Sigmoid colon (tissue), 7 donors: ENCODE results near the gene NME3. TPM values are rescaled to one million over a fixed set of nuclear protein-coding genes. Genes with fewer than 3 reads are reported as not detected.

Experiments used
- DNase-seq: peaks from one replicate; pipeline ENCODE4 v3.0.0-alpha.2; 2019
- H3K27ac ChIP-seq, 4 donors: fragments of 200-600 bp; sonication (generic); one replicate each; pipeline ENCODE4 v1.5.1; 2016 to 2019; ENCODE audit warnings: mild to moderate bottlenecking in 1 of 4
- H3K27me3 ChIP-seq, 3 donors: fragments of 200-600 bp; sonication (generic); one replicate each; pipeline ENCODE4 v1.5.1; 2019; ENCODE audit warnings: mild to moderate bottlenecking in 1 of 3
- H3K36me3 ChIP-seq, 4 donors: fragments of 200-600 bp; sonication (generic); one replicate each; pipeline ENCODE4 v1.5.1; 2016 to 2019
- H3K4me1 ChIP-seq, 4 donors: fragments of 200-600 bp; sonication (generic); one replicate each; pipeline ENCODE4 v1.5.1; 2017 to 2019
- H3K4me3 ChIP-seq, 4 donors: fragments of 200-600 bp; sonication (generic); one replicate each; pipeline ENCODE4 v1.5.1; 2017 to 2019; ENCODE audit warnings: mild to moderate bottlenecking in 2 of 4, moderate library complexity in 1 of 4
- H3K9me3 ChIP-seq, 4 donors: fragments of 200-600 bp in 3 of 4; sonication (generic) in 3 of 4; one replicate each; pipeline versions ENCODE4 v1.5.1 to v1.6.1; 2013 to 2019
- EP300 ChIP-seq, 4 donors: sonication (generic); formaldehyde crosslinking; IDR thresholded peaks; one replicate each; pipeline ENCODE4 v1.6.1; 2017; ENCODE audit warnings: antibody characterized with exemption in 4 of 4
- POLR2A ChIP-seq, 2 donors: fragments of 450-650 bp; IDR thresholded peaks; one replicate each; pipeline ENCODE4 v1.6.1; 2016; ENCODE audit warnings: antibody characterized with exemption in 2 of 2, mild to moderate bottlenecking in 2 of 2, moderate library complexity in 2 of 2
- POLR2AphosphoS5 ChIP-seq, 4 donors: sonication (generic); formaldehyde crosslinking; IDR thresholded peaks; one replicate each; pipeline ENCODE4 v1.6.1; 2017; ENCODE audit warnings: antibody characterized with exemption in 4 of 4
- WGBS, 2 donors: extraction: QIAGEN DNeasy Blood & Tissue Kit; methylation state at CpG; one replicate each; pipeline ENCODE4 v1.1.7; 2013; 5-methylcytosine and 5-hydroxymethylcytosine counted together
- intact Hi-C: fragments of 100-400 bp; cut with DNase I; formaldehyde crosslinking; loops from one replicate; pipeline ENCODE4 v1.15.1; 2023
- polyA plus RNA-seq, 3 donors: library from polyadenylated mRNA; stranded (reverse); fragments of 200-250 nt; gene quantifications; one replicate each; pipeline ENCODE4 v1.2.3, GENCODE V29; 2013
- total RNA-seq, 4 donors: library from RNA; depleted of rRNA; stranded (reverse); fragments of >200 nt; gene quantifications; one replicate each; pipeline ENCODE4 v1.1.0, GENCODE V29; 2016
- TF ChIP-seq, protein P1 (sequence below), 4 experiments: fragments of 450-650 bp in 3 of 4; fragments of 200-600 bp in 1 of 4; IDR thresholded peaks; one replicate each; pipeline ENCODE4 v1.5.1; 2016 to 2019; ENCODE audit warnings: antibody characterized with exemption in 4 of 4, mild to moderate bottlenecking in 3 of 4, moderate library complexity in 2 of 4
- donor health status: healthy with polysubstance abuse.
- donor health status: Bipolar disorder and iron deficiency.
- donor health status: healthy.

Gene NME3
- total and polyA plus RNA-seq, 7 donors, result 32.4 to 152 (median 87.8) TPM

DNA sequence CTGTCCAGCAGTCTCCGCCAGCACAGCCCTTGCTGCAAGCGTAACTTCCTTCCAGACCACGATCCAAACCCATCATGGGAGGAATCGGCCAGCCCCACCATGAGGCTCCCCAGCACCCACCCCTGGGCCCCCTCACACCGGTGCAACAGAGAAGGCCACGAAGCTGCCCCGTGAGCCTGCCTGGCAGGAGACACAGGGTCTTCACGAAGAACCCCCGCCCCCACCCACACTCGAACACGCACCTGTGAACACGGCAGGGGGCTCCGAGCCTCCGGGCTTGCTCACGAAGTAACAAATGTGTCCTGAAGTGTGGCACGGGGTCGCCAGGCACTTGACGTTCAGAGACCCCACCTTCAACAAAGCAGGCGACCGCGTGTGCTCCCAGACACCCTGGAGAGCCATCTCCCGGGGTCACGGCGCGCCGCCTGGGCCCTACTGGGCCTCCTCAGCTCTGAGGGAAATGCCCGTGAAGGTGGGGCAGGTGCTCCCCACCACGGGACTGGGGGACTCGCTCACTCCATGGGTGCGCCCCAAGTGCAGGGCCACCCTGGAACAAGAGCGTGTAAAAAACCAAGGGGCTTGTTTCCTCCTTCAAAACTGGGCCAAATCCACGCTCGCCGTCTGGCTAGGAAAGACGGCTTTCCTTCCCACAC is 47.7 kb upstream of the NME3 start:
- WGBS, 2 donors, result 96 to 97% methylated on average over 35 of the region's 35 CpGs
- TF ChIP-seq, protein P1, sequence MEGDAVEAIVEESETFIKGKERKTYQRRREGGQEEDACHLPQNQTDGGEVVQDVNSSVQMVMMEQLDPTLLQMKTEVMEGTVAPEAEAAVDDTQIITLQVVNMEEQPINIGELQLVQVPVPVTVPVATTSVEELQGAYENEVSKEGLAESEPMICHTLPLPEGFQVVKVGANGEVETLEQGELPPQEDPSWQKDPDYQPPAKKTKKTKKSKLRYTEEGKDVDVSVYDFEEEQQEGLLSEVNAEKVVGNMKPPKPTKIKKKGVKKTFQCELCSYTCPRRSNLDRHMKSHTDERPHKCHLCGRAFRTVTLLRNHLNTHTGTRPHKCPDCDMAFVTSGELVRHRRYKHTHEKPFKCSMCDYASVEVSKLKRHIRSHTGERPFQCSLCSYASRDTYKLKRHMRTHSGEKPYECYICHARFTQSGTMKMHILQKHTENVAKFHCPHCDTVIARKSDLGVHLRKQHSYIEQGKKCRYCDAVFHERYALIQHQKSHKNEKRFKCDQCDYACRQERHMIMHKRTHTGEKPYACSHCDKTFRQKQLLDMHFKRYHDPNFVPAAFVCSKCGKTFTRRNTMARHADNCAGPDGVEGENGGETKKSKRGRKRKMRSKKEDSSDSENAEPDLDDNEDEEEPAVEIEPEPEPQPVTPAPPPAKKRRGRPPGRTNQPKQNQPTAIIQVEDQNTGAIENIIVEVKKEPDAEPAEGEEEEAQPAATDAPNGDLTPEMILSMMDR (IDR thresholded peaks at IDR 0.05), result no peak
- TF ChIP-seq POLR2A (IDR thresholded peaks at IDR 0.05), result no peak
- TF ChIP-seq POLR2AphosphoS5 (IDR thresholded peaks at IDR 0.05), result no peak
- no peak for TF ChIP-seq EP300 (IDR thresholded peaks at IDR 0.05)
- no peaks in the 10 kb centered on the region for H3K27me3 ChIP-seq

DNA sequence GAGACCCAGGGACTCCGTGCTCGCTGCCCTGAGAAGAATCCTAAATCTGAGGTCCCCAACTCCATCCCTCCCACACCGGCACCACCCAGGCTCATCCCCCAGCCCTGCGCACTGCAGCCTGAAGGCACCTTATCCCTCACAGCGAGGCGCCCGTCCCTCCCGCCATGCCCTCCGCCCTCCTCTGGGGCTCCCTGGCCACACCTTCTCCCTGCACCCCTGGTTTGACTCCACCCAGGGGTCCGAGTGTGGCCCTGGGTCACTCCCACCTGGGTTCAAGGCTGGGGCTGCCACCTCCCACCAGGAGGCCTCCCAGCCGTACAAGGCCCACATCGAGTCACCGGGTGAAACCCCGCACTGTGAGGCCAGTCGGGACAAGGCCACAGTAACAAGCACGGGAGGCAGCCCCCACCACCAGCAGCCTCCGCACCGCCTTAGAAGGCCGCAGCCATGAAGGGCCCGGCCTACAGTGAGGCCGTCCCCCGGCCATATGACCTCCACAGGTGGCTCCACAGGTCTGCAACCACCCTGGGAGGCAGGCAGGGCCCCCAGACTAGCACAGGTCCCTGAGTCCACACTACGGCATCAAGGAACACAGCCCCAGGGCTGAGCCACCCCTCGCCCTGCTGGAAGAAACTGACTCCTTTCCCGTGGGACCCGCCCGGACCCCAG is 47.0 kb upstream of the NME3 start:
- H3K27me3 ChIP-seq, result no peaks in the 10 kb centered on the region
- WGBS, 2 donors, result 95 to 97% methylated on average over 27 of the region's 27 CpGs
- peaks cover 42 to 92% (median 51%) of the 10 kb centered on the region in 4 donors for H3K36me3 ChIP-seq

More for the DNA sequence above, 47.7 kb upstream of the NME3 start:
- H3K4me1 ChIP-seq, result peaks cover 0 to 5% (median 4%) of the 10 kb centered on the region in 4 donors
- intact Hi-C loops, result no loop called here
- peaks cover 42 to 89% (median 51%) of the 10 kb centered on the region in 4 donors for H3K36me3 ChIP-seq
- no peak overlapping the region for H3K4me3 ChIP-seq
- no peaks in the 10 kb centered on the region for H3K9me3 ChIP-seq
- H3K27ac ChIP-seq, result no peak overlapping the region
- no peak for DNase-seq

DNA sequence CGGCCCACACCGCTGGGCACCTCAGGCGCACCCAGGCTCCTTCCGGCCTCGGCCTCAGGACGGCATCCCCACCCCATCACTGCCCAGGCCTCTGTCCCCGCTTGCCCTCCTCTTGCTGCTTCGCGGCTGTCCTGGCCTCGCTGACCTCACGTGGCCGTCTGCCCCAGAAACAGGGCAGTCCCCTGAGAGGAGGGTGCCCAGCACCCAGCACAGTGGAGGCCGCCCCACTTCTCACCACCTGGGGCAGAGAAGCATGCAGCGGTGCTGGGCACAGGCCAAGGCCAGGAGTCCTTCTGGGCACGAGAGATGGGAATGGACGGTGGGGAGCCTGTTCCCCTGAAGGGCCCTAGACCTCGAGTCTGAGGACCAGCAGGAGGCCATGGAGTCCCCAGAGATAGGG is 46.4 kb upstream of the NME3 start:
- no peak for DNase-seq
- H3K4me1 ChIP-seq, result peaks cover 0 to 4% (median 0%) of the 10 kb centered on the region in 4 donors
- no peak overlapping the region for H3K4me3 ChIP-seq
- no peak for TF ChIP-seq EP300 (IDR thresholded peaks at IDR 0.05)
- TF ChIP-seq, protein P1 (IDR thresholded peaks at IDR 0.05), result no peak
- TF ChIP-seq POLR2A (IDR thresholded peaks at IDR 0.05), result no peak
- no peak for TF ChIP-seq POLR2AphosphoS5 (IDR thresholded peaks at IDR 0.05)
- intact Hi-C loops, result no loop called here
- no peaks in the 10 kb centered on the region for H3K27me3 ChIP-seq
- H3K36me3 ChIP-seq, result peaks cover 42 to 95% (median 50%) of the 10 kb centered on the region in 4 donors
- 94% methylated on average over 17 of the region's 17 CpGs for WGBS, 2 donors
- no peak overlapping the region for H3K27ac ChIP-seq
- no peaks in the 10 kb centered on the region for H3K9me3 ChIP-seq

More for the DNA sequence above, 47.0 kb upstream of the NME3 start:
- H3K4me1 ChIP-seq, result no peaks in the 10 kb centered on the region
- no peak overlapping the region for H3K4me3 ChIP-seq
- no peak overlapping the region for H3K27ac ChIP-seq
- intact Hi-C loops, result no loop called here
- no peaks in the 10 kb centered on the region for H3K9me3 ChIP-seq
- DNase-seq, result no peak
- TF ChIP-seq EP300 (IDR thresholded peaks at IDR 0.05), result no peak
- TF ChIP-seq, protein P1 (IDR thresholded peaks at IDR 0.05), result no peak
- no peak for TF ChIP-seq POLR2AphosphoS5 (IDR thresholded peaks at IDR 0.05)
- no peak for TF ChIP-seq POLR2A (IDR thresholded peaks at IDR 0.05)

DNA sequence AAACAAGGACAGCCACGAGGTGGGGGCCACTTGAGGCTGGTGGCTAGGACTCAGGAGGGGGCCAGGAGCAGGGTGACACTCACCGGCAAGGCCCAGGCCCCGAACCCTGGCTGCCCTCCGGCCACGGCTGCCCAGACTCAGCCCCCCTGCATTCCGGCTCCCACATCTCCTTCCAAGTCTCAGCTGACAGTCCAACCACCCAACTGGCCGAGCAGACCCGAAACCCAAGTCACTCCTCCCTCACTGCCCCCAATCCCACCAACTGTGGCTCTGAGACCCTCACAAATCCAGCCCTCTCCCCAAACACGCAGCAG is 45.9 kb upstream of the NME3 start:
- TF ChIP-seq POLR2A (IDR thresholded peaks at IDR 0.05) (no peak), EP300 (IDR thresholded peaks at IDR 0.05) (no peak), POLR2AphosphoS5 (IDR thresholded peaks at IDR 0.05) (no peak)
- TF ChIP-seq, protein P1 (IDR thresholded peaks at IDR 0.05), result no peak
- Histone ChIP-seq H3K4me1 (peaks cover 0 to 6% (median 0%) of the 10 kb centered on the region in 4 donors), H3K27ac (no peak overlapping the region), H3K4me3 (no peak overlapping the region), H3K27me3 (no peaks in the 10 kb centered on the region), H3K9me3 (no peaks in the 10 kb centered on the region), H3K36me3 (peaks cover 37 to 90% (median 46%) of the 10 kb centered on the region in 4 donors)
- DNase-seq, result no peak
- intact Hi-C loops, result no loop called here
- 95 to 96% methylated on average over 9 of the region's 9 CpGs for WGBS, 2 donors
